ENCODE measurements around the gene TBX3. TPM values are rescaled to one million over a fixed set of nuclear protein-coding genes. Genes with fewer than 3 reads are reported as not detected.

TBX3 gene
- polyA plus RNA-seq, 1 donor from 2014 or later, result not detected

- Histone ChIP-seq H3K9ac (ENCODE audit: low read length) (peak overlapping the region; percentile 38), H3K9me3 (ENCODE audit: low read length) (peaks cover 13% of the 10 kb centered on the region), H3K9me2 (ENCODE audit: insufficient read depth, low read length) (no peaks in the 10 kb centered on the region), H3K27ac (ENCODE audit: low read length) (no peak overlapping the region), H3K79me2 (replicated peaks; ENCODE audit: insufficient read depth, low read length) (no peaks in the 10 kb centered on the region), H3K27me3 (ENCODE audit: insufficient read depth, low read depth, low read length) (peaks cover 100% of the 10 kb centered on the region), H4K20me1 (ENCODE audit: insufficient read depth) (no peaks in the 10 kb centered on the region), H3K36me3 (ENCODE audit: insufficient read depth, low read length) (no peaks in the 10 kb centered on the region), H3K4me3 (ENCODE audit: low read length) (peak overlapping the region; percentile 71), H2AFZ (ENCODE audit: low read depth, low read length) (no peak overlapping the region), H3F3A (ENCODE audit: insufficient read depth, low read length, poor library complexity, severe bottlenecking) (peaks cover 3% of the 10 kb centered on the region), H3K4me2 (ENCODE audit: low read length) (no peak overlapping the region)
- TF ChIP-seq MXI1 (conservative IDR thresholded peaks at IDR 0.05; ENCODE audit: poor library complexity, severe bottlenecking) (no peak), REST (IDR thresholded peaks at IDR 0.05; ENCODE audit: borderline replicate concordance) (no peak), RAD21 (conservative IDR thresholded peaks at IDR 0.05) (no peak), CTCF (IDR thresholded peaks at IDR 0.05; ENCODE audit: poor library complexity, severe bottlenecking) (no peak), EZH2 (IDR thresholded peaks at IDR 0.05; ENCODE audit: borderline replicate concordance, insufficient read depth, low read length, poor library complexity, severe bottlenecking) (no peak), SMC3 (conservative IDR thresholded peaks at IDR 0.05; ENCODE audit: poor library complexity) (no peak), POLR2AphosphoS5 (IDR thresholded peaks at IDR 0.05) (no peak), EP300 (conservative IDR thresholded peaks at IDR 0.05; ENCODE audit: poor library complexity, severe bottlenecking) (no peak), TAF1 (IDR thresholded peaks at IDR 0.05; ENCODE audit: low read depth) (no peak)
Measured at GRCh38 chr12:114685320-114685781, 1.4 kb upstream of the TBX3 start.

- Histone ChIP-seq H3K4me3 (ENCODE audit: low read length) (peak overlapping the region; percentile 71), H3K36me3 (ENCODE audit: insufficient read depth, low read length) (no peaks in the 10 kb centered on the region), H3K79me2 (replicated peaks; ENCODE audit: insufficient read depth, low read length) (no peaks in the 10 kb centered on the region), H3K27ac (ENCODE audit: low read length) (no peak overlapping the region), H3K27me3 (ENCODE audit: insufficient read depth, low read depth, low read length) (peaks cover 100% of the 10 kb centered on the region), H3K4me2 (ENCODE audit: low read length) (peak overlapping the region; percentile 17), H2AFZ (ENCODE audit: low read depth, low read length) (no peak overlapping the region), H3F3A (ENCODE audit: insufficient read depth, low read length, poor library complexity, severe bottlenecking) (peaks cover 3% of the 10 kb centered on the region), H3K9me3 (ENCODE audit: low read length) (peaks cover 13% of the 10 kb centered on the region), H3K9me2 (ENCODE audit: insufficient read depth, low read length) (no peaks in the 10 kb centered on the region), H4K20me1 (ENCODE audit: insufficient read depth) (no peaks in the 10 kb centered on the region), H3K9ac (ENCODE audit: low read length) (peak overlapping the region; percentile 38)
- TF ChIP-seq MXI1 (conservative IDR thresholded peaks at IDR 0.05; ENCODE audit: poor library complexity, severe bottlenecking) (peak; percentile 4), EP300 (conservative IDR thresholded peaks at IDR 0.05; ENCODE audit: poor library complexity, severe bottlenecking) (no peak), EZH2 (IDR thresholded peaks at IDR 0.05; ENCODE audit: borderline replicate concordance, insufficient read depth, low read length, poor library complexity, severe bottlenecking) (peak; percentile 54), TAF1 (IDR thresholded peaks at IDR 0.05; ENCODE audit: low read depth) (no peak), POLR2AphosphoS5 (IDR thresholded peaks at IDR 0.05) (no peak), SMC3 (conservative IDR thresholded peaks at IDR 0.05; ENCODE audit: poor library complexity) (no peak)
Measured at GRCh38 chr12:114684870-114685273, 897 bp upstream of the TBX3 start.
